HUDEP-2 (cell line): Measurements from ENCODE around the gene ZNF524.
"Not testable (repeated sequence)": the region's sequence is repeated elsewhere in the genome, so short reads cannot be mapped to it uniquely, and the experiment has no call there.

Source experiments
- DNase-seq, 76 experiments: peaks; one replicate each; lab custom pipeline; 2025; ENCODE audit not compliant: unreplicated experiment in 76 of 76; lab: John Stamatoyannopoulos, UW

Gene ZNF524

GRCh38 chr19:55581145-55581822 lies 18.8 kb upstream of the ZNF524 start:
- peak in 30 of 76 experiments; percentile 7 to 52 (median 21) for DNase-seq

- DNase-seq, result no peak
Measured at GRCh38 chr19:55581823-55582223, 18.3 kb upstream of the ZNF524 start.

GRCh38 chr19:55582284-55582683 lies 17.8 kb upstream of the ZNF524 start:
- not testable (repeated sequence) for DNase-seq

GRCh38 chr19:55583897-55584296 lies 16.2 kb upstream of the ZNF524 start:
- DNase-seq, result not testable (repeated sequence)

GRCh38 chr19:55584871-55585270 lies 15.2 kb upstream of the ZNF524 start:
- no peak for DNase-seq

- no peak for DNase-seq
Measured at GRCh38 chr19:55585658-55586339, 14.3 kb upstream of the ZNF524 start.

GRCh38 chr19:55586976-55587668 lies 13.0 kb upstream of the ZNF524 start:
- DNase-seq, result peak in 75 of 76 experiments; percentile 32 to 97 (median 92)

GRCh38 chr19:55588738-55589137 lies 11.3 kb upstream of the ZNF524 start:
- DNase-seq, result no peak

GRCh38 chr19:55590109-55590508 lies 10.0 kb upstream of the ZNF524 start:
- no peak for DNase-seq

- peak in 62 of 76 experiments; percentile 10 to 73 (median 44) for DNase-seq
Measured at GRCh38 chr19:55590617-55591016, 9.5 kb upstream of the ZNF524 start.

- DNase-seq, result peak in 3 of 76 experiments; percentile 13 to 17 (median 13)
Measured at GRCh38 chr19:55591555-55591954, 8.5 kb upstream of the ZNF524 start.

GRCh38 chr19:55592391-55593090 lies 7.5 kb upstream of the ZNF524 start:
- DNase-seq, result no peak

GRCh38 chr19:55593096-55593772 lies 6.9 kb upstream of the ZNF524 start:
- no peak for DNase-seq

GRCh38 chr19:55594996-55595545 lies 5.0 kb upstream of the ZNF524 start:
- DNase-seq, result no peak

- no peak for DNase-seq
Measured at GRCh38 chr19:55596304-55596703, 3.8 kb upstream of the ZNF524 start.

GRCh38 chr19:55597501-55597921 lies 2.6 kb upstream of the ZNF524 start:
- no peak for DNase-seq

GRCh38 chr19:55598034-55598433 lies 2.1 kb upstream of the ZNF524 start:
- no peak for DNase-seq

- peak in 75 of 76 experiments; percentile 68 to 100 (median 95) for DNase-seq
Measured at GRCh38 chr19:55598719-55599467, 1.2 kb upstream of the ZNF524 start.

- DNase-seq, result peak in 75 of 76 experiments; percentile 86 to 100 (median 99)
Measured at GRCh38 chr19:55599468-55599841, 633 bp upstream of the ZNF524 start, which contains the start of gene FIZ1. Gene FIZ1, minus strand, starts transcription at chr19:55599517. Its CDS starts 1,652 bp downstream, at chr19:55597865.
